Trophoblast cell (in vitro differentiated cells and primary cell): ENCODE measurements around the gene EFCAB14.
"Not testable (repeated sequence)": the region's sequence is repeated elsewhere in the genome, so short reads cannot be mapped to it uniquely, and the experiment has no call there.

Experiments
- DNase-seq, 2 donors: peaks; one replicate each; pipeline ENCODE4 v3.0.0-alpha.2; 2016
- H2AFZ ChIP-seq: 2 replicates; pipeline ENCODE4 v1.6.1; 2013; ENCODE audit warnings: low read length, moderate library complexity, mild to moderate bottlenecking; ENCODE audit not compliant: insufficient read depth, poor library complexity
- H2AK5ac ChIP-seq: 2 replicates; pipeline ENCODE4 v1.6.1; 2013; ENCODE audit warnings: mild to moderate bottlenecking, low read length
- H2BK120ac ChIP-seq: 2 replicates; pipeline ENCODE4 v1.6.1; 2013; ENCODE audit warnings: low read length, mild to moderate bottlenecking, moderate library complexity; ENCODE audit not compliant: insufficient read depth, poor library complexity
- H2BK12ac ChIP-seq: 2 replicates; pipeline ENCODE4 v1.6.1; 2013; ENCODE audit warnings: mild to moderate bottlenecking, low read length, moderate library complexity
- H2BK5ac ChIP-seq: 2 replicates; pipeline ENCODE4 v1.6.1; 2013; ENCODE audit warnings: low read length, low read depth, moderate library complexity, mild to moderate bottlenecking; ENCODE audit not compliant: poor library complexity
- H3K14ac ChIP-seq: 2 replicates; pipeline ENCODE4 v1.6.1; 2013; ENCODE audit warnings: mild to moderate bottlenecking, low read length
- H3K18ac ChIP-seq: 2 replicates; pipeline ENCODE4 v1.6.1; 2013; ENCODE audit warnings: mild to moderate bottlenecking, low read length
- H3K23ac ChIP-seq: 2 replicates; pipeline ENCODE4 v1.6.1; 2013; ENCODE audit warnings: low read length
- H3K27ac ChIP-seq: 2 replicates; pipeline ENCODE4 v1.5.1; 2013; ENCODE audit warnings: low read depth, mild to moderate bottlenecking, inconsistent platforms, low read length, moderate library complexity
- H3K27me3 ChIP-seq: 2 replicates; pipeline ENCODE4 v1.6.1; 2013; ENCODE audit warnings: inconsistent platforms, mild to moderate bottlenecking, low read length, moderate library complexity; ENCODE audit not compliant: insufficient read depth
- H3K36me3 ChIP-seq, 2 experiments: 1 replicate in 1 of 2; 2 replicates in 1 of 2; pipeline ENCODE4 v1.6.1; 2013; ENCODE audit warnings: low read length in 2 of 2, mild to moderate bottlenecking in 2 of 2, moderate library complexity in 1 of 2; ENCODE audit not compliant: insufficient read depth in 2 of 2, control insufficient read depth in 1 of 2
- H3K4ac ChIP-seq: 2 replicates; pipeline ENCODE4 v1.6.1; 2013; ENCODE audit warnings: low read depth, mild to moderate bottlenecking, low read length, moderate library complexity
- H3K4me1 ChIP-seq, 2 experiments: 1 replicate in 1 of 2; 2 replicates in 1 of 2; pipeline ENCODE4 v1.6.1; 2013; ENCODE audit warnings: low read length in 2 of 2, mild to moderate bottlenecking in 2 of 2, moderate library complexity in 1 of 2; ENCODE audit not compliant: insufficient read depth in 2 of 2, control insufficient read depth in 1 of 2
- H3K4me2 ChIP-seq: 2 replicates; pipeline ENCODE4 v1.6.1; 2013; ENCODE audit warnings: inconsistent platforms, mild to moderate bottlenecking, low read length, moderate library complexity
- H3K4me3 ChIP-seq: 2 replicates; pipeline ENCODE4 v1.5.1; 2013; ENCODE audit warnings: mild to moderate bottlenecking, low read depth, low read length, inconsistent platforms
- H3K79me1 ChIP-seq: one replicate; pipeline ENCODE4 v1.6.1; 2013; ENCODE audit warnings: low read length
- H3K79me2 ChIP-seq: 2 replicates; pipeline ENCODE4 v1.6.1; 2013; ENCODE audit warnings: low read length, mild to moderate bottlenecking; ENCODE audit not compliant: control insufficient read depth, insufficient read depth, poor library complexity
- H3K9ac ChIP-seq: 2 replicates; pipeline ENCODE4 v1.6.1; 2013; ENCODE audit warnings: mild to moderate bottlenecking, low read length
- H3K9me3 ChIP-seq: 2 replicates; pipeline ENCODE4 v1.6.1; 2013; ENCODE audit warnings: low read depth, mild to moderate bottlenecking, control low read depth, inconsistent platforms, low read length; ENCODE audit not compliant: insufficient read depth
- H4K12ac ChIP-seq: 2 replicates; pipeline ENCODE4 v1.6.1; 2013; ENCODE audit warnings: low read depth, mild to moderate bottlenecking, low read length, moderate library complexity
- H4K8ac ChIP-seq: 2 replicates; pipeline ENCODE4 v1.6.1; 2013; ENCODE audit warnings: low read depth, mild to moderate bottlenecking, low read length, moderate library complexity
- H4K91ac ChIP-seq: one replicate; pipeline ENCODE4 v1.6.1; 2013; ENCODE audit warnings: low read depth, mild to moderate bottlenecking, low read length, moderate library complexity
- WGBS: extraction: QIAGEN DNeasy Blood & Tissue Kit; methylation state at CpG from one replicate; pipeline ENCODE4 v1.1.7; 2013; ENCODE audit warnings: missing lambda C conversion rate; ENCODE audit not compliant: insufficient read length, insufficient coverage; ENCODE audit errors: extremely low coverage; 5-methylcytosine and 5-hydroxymethylcytosine counted together

Gene EFCAB14

DNA sequence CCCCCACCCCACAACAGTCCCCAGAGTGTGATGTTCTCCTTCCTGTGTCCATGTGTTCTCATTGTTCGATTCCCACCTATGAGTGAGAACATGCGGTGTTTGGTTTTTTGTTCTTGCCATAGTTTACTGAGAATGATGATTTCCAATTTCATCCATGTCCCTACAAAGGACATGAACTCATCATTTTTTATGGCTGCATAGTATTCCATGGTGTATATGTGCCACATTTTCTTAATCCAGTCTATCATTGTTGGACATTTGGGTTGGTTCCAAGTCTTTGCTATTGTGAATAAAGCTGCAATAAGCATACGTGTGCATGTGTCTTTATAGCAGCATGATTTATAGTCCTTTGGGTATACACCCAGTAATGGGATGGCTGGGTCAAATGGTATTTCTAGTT, 67.8 kb downstream of the EFCAB14 start:
- not testable (repeated sequence) for H3K18ac ChIP-seq, H3K27ac ChIP-seq, H3K14ac ChIP-seq, H3K79me2 ChIP-seq, H2BK5ac ChIP-seq, H4K12ac ChIP-seq, H3K4ac ChIP-seq, H2BK120ac ChIP-seq, H2AK5ac ChIP-seq, DNase-seq, H3K4me2 ChIP-seq, H3K4me1 ChIP-seq, H2AFZ ChIP-seq, H3K36me3 ChIP-seq, H4K8ac ChIP-seq, H3K9ac ChIP-seq, H3K23ac ChIP-seq, H3K9me3 ChIP-seq, H3K79me1 ChIP-seq, H3K4me3 ChIP-seq, H4K91ac ChIP-seq, H3K27me3 ChIP-seq, H2BK12ac ChIP-seq
- WGBS, result no CpG with 5 or more reads among the region's 3 CpGs

DNA sequence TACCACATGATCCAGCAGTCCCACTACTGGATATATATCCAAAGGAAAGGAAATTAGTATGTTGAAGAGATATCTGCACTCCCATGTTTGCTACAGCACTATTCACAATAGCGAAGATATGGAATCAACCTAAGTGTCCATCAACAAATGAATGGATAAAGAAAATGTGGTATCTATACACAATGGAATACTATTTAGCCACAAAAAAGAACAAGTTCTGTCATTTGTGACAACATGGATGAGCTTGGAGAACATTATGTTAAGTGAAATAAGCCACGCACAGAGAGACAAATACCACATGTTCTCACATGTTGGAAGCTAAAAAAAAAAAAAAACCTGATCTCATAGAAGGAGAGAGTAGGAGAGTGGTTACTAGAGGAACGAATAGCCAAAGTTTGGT, 68.4 kb downstream of the EFCAB14 start:
- H3K79me1 ChIP-seq, result no peaks in the 10 kb centered on the region
- H3K9me3 ChIP-seq, result no peaks in the 10 kb centered on the region
- no peak overlapping the region for H3K4me2 ChIP-seq
- H2BK120ac ChIP-seq, result no peak overlapping the region
- H3K79me2 ChIP-seq, result no peaks in the 10 kb centered on the region
- no peak overlapping the region for H3K4me3 ChIP-seq
- H3K27ac ChIP-seq, result no peak overlapping the region
- no peak overlapping the region for H3K23ac ChIP-seq
- H3K36me3 ChIP-seq, result peaks cover 0 to 8% of the 10 kb centered on the region in 2 experiments
- no peak overlapping the region for H2BK12ac ChIP-seq
- H3K4me1 ChIP-seq, result no peaks in the 10 kb centered on the region
- H2BK5ac ChIP-seq, result no peak overlapping the region
- DNase-seq, result no peak
- H2AFZ ChIP-seq, result no peak overlapping the region
- no peak overlapping the region for H4K91ac ChIP-seq
- no peak overlapping the region for H3K18ac ChIP-seq
- H3K14ac ChIP-seq, result no peak overlapping the region
- H3K9ac ChIP-seq, result no peak overlapping the region
- no peak overlapping the region for H2AK5ac ChIP-seq
- H3K27me3 ChIP-seq, result no peaks in the 10 kb centered on the region
- WGBS, result no CpG with 5 or more reads among the region's 3 CpGs
- no peak overlapping the region for H4K8ac ChIP-seq
- no peak overlapping the region for H3K4ac ChIP-seq
- no peak overlapping the region for H4K12ac ChIP-seq

DNA sequence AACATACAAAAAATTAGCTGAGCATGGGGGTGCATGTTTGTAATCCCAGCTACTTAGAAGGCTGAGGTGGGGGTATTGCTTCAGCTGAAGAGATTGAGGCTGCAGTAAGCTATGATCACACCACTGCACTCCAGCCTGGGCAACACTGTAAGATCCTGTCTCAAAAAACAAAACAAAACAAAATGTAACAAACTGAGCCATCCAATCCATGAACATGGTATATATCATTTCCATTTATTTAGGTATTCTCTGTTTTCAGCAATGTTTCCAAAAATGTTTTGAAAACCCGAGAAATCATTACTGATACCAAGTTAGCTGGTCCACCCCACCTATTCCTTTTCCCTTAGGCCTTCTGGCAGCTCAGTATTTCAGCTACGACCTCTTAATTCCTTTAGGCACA, 69.2 kb downstream of the EFCAB14 start:
- H3K18ac ChIP-seq, result no peak overlapping the region
- H3K79me1 ChIP-seq, result no peaks in the 10 kb centered on the region
- H4K12ac ChIP-seq, result no peak overlapping the region
- H4K8ac ChIP-seq, result no peak overlapping the region
- no peak overlapping the region for H2AFZ ChIP-seq
- no peak overlapping the region for H3K9ac ChIP-seq
- no peak overlapping the region for H3K4me2 ChIP-seq
- no peak overlapping the region for H2BK120ac ChIP-seq
- no peaks in the 10 kb centered on the region for H3K4me1 ChIP-seq
- WGBS, result no CpG with 5 or more reads among the region's 2 CpGs
- H3K27ac ChIP-seq, result no peak overlapping the region
- no peak overlapping the region for H3K4me3 ChIP-seq
- no peak overlapping the region for H3K4ac ChIP-seq
- no peak overlapping the region for H3K23ac ChIP-seq
- H4K91ac ChIP-seq, result no peak overlapping the region
- peaks cover 0 to 8% of the 10 kb centered on the region in 2 experiments for H3K36me3 ChIP-seq
- no peaks in the 10 kb centered on the region for H3K79me2 ChIP-seq
- H2BK12ac ChIP-seq, result no peak overlapping the region
- no peak for DNase-seq
- no peak overlapping the region for H2AK5ac ChIP-seq
- H3K27me3 ChIP-seq, result no peaks in the 10 kb centered on the region
- H3K14ac ChIP-seq, result no peak overlapping the region
- H2BK5ac ChIP-seq, result no peak overlapping the region
- H3K9me3 ChIP-seq, result no peaks in the 10 kb centered on the region

- H2BK120ac ChIP-seq, result no peak overlapping the region
- H4K91ac ChIP-seq, result no peak overlapping the region
- H3K27ac ChIP-seq, result no peak overlapping the region
- no peaks in the 10 kb centered on the region for H3K79me1 ChIP-seq
- H3K79me2 ChIP-seq, result no peaks in the 10 kb centered on the region
- no peaks in the 10 kb centered on the region for H3K27me3 ChIP-seq
- H3K18ac ChIP-seq, result no peak overlapping the region
- H3K4me2 ChIP-seq, result no peak overlapping the region
- H2AFZ ChIP-seq, result no peak overlapping the region
- H2BK12ac ChIP-seq, result no peak overlapping the region
- H3K4me1 ChIP-seq, result no peaks in the 10 kb centered on the region
- no peak overlapping the region for H2BK5ac ChIP-seq
- no peak overlapping the region for H3K9ac ChIP-seq
- H3K4ac ChIP-seq, result no peak overlapping the region
- DNase-seq, result peak in 1 of 2 donors; percentile 87
- WGBS, result no CpG with 5 or more reads among the region's 3 CpGs
- peaks cover 0 to 8% of the 10 kb centered on the region in 2 experiments for H3K36me3 ChIP-seq
- H4K8ac ChIP-seq, result no peak overlapping the region
- H3K9me3 ChIP-seq, result no peaks in the 10 kb centered on the region
- H3K4me3 ChIP-seq, result no peak overlapping the region
- no peak overlapping the region for H2AK5ac ChIP-seq
- no peak overlapping the region for H4K12ac ChIP-seq
- H3K23ac ChIP-seq, result no peak overlapping the region
- H3K14ac ChIP-seq, result no peak overlapping the region
Observed at GRCh38 chr1:46647611-46648010, 71.3 kb downstream of the EFCAB14 start.
